Mucosa of descending colon (tissue), 3 donors: ENCODE data around the gene ASH1L. TPM values are rescaled to one million over a fixed set of nuclear protein-coding genes. Genes with fewer than 3 reads are reported as not detected.

Experiments used
- ATAC-seq: fragments of 200-7000 bp; cut with Tn5 transposase; one replicate; pipeline ENCODE4 v1.9.1; 2020; ENCODE audit warnings: mild to moderate bottlenecking, moderate library complexity
- DNase-seq, 3 donors: peaks; one replicate each; pipeline ENCODE4 v3.0.0-alpha.2; 2020
- H3K36me3 ChIP-seq: fragments of 200-600 bp; one replicate; pipeline ENCODE4 v1.8.0; 2021; ENCODE audit warnings: low read depth, mild to moderate bottlenecking
- H3K4me1 ChIP-seq: fragments of 200-600 bp; one replicate; pipeline ENCODE4 v1.8.0; 2021; ENCODE audit warnings: low read depth, mild to moderate bottlenecking
- H3K4me3 ChIP-seq: fragments of 200-600 bp; one replicate; pipeline ENCODE4 v1.8.0; 2021; ENCODE audit warnings: mild to moderate bottlenecking
- H3K9me3 ChIP-seq: fragments of 200-600 bp; one replicate; pipeline ENCODE4 v1.8.0; 2021; ENCODE audit warnings: mild to moderate bottlenecking
- intact Hi-C, 2 donors: fragments of 100-400 bp; cut with DNase I in 1 of 2; cut with micrococcal nuclease in 1 of 2; formaldehyde crosslinking; loops; one replicate each; pipeline versions ENCODE4 v1.11.0 to v1.11.1; 2022; cut with DNase I, micrococcal nuclease
- total RNA-seq, 3 donors: library from RNA; stranded (reverse); fragmentation: NEBNext Ultra II Directional in 2 of 3; extraction: Animal tissue kit (Norgen Biotek cat#: 25700) in 2 of 3; gene quantifications; one replicate each; pipeline versions ENCODE4 v1.2.1 to v1.2.4, GENCODE V29; 2021 to 2023
- TF ChIP-seq, protein P1 (sequence below): fragments of 200-600 bp; IDR thresholded peaks from one replicate; pipeline ENCODE4 v1.8.0; 2022; ENCODE audit warnings: antibody characterized with exemption, mild to moderate bottlenecking
- donor health status: DM: no; HTN: no; CAD: no; lungs with moderate emphysema.
- donor health status: DM: no; HTN: no; CAD: no.
- donor health status: DM: no; HTN: yes; CAD: no.

The ASH1L gene
- total RNA-seq, 3 donors from 2014 or later, result 50.4 to 100 (median 64.4) TPM

DNA sequence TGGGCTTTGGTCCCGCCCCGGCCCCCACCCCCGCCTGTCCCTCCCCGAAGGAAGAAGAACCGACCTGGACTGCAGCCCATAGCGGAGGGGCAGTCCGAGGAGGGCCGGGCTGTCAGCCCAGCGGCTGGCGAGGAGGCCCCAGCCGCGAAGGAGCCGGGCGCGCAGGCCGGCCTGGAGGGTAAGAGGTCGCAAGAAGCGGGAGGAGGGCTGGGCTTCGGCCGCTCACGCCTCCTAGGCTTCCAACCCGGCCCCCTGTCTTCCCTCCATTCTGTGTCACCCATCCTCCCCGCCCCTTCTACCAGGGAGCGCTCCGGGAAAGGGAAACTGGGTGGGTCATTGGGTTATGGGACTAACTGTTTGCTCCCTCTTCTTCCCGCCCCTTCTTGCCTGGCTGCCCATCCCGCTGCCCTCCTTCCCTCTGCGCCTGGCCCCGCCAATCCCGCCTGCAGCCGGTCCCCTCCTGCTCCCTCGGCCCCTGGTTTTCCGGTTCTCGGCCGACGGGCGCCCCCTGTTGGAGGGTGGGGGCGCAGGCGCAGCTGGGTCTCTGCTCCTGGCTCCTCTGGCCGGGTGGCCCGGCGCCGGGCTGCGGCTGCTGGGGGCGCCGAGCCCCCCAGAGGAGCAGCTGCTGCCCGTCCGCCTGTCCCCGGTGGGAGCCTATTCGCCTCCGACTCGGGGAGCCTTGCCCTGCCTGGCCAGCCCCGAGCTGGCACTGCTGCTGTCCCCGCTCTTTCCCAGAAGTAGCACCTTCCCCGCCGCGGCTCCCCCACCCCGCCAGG is 239.5 kb downstream of the ASH1L start:
- no peaks in the 10 kb centered on the region for H3K9me3 ChIP-seq
- H3K4me3 ChIP-seq, result peak overlapping the region; percentile 76
- no peaks in the 10 kb centered on the region for H3K36me3 ChIP-seq
- DNase-seq (peak; percentile 88 to 95 (median 94)), ATAC-seq (peak; percentile 67)
- H3K4me1 ChIP-seq, result peaks cover 41% of the 10 kb centered on the region
- TF ChIP-seq, protein P1, sequence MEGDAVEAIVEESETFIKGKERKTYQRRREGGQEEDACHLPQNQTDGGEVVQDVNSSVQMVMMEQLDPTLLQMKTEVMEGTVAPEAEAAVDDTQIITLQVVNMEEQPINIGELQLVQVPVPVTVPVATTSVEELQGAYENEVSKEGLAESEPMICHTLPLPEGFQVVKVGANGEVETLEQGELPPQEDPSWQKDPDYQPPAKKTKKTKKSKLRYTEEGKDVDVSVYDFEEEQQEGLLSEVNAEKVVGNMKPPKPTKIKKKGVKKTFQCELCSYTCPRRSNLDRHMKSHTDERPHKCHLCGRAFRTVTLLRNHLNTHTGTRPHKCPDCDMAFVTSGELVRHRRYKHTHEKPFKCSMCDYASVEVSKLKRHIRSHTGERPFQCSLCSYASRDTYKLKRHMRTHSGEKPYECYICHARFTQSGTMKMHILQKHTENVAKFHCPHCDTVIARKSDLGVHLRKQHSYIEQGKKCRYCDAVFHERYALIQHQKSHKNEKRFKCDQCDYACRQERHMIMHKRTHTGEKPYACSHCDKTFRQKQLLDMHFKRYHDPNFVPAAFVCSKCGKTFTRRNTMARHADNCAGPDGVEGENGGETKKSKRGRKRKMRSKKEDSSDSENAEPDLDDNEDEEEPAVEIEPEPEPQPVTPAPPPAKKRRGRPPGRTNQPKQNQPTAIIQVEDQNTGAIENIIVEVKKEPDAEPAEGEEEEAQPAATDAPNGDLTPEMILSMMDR, result peak; percentile 96
- intact Hi-C loops, result loop anchor here (10.0 kb wide), 2 partner anchors 48 to 68 kb away; partner anchors contain the start of genes CLK2 (in 1 of the 2), ENTREP3 (in 1 of the 2) and HCN3 (in 1 of the 2)

DNA sequence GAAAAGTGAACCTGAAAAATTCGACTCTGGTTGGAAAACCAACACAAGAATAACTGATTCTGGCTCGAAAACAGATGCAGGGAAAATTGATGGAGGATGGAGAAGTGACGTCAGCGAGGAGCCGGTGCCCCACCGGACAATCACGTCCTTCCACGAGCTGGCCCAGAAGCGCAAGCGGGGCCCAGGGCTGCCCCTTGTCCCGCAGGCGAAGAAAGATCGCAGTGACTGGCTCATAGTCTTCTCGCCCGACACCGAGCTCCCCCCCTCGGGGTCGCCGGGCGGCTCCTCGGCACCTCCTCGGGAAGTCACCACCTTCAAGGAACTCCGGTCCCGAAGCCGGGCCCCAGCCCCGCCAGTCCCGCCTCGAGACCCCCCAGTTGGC is 240.0 kb downstream of the ASH1L start:
- no peaks in the 10 kb centered on the region for H3K9me3 ChIP-seq
- TF ChIP-seq, protein P1, result no peak
- peak in 2 of 3 donors; percentile 39 to 72 for DNase-seq
- H3K36me3 ChIP-seq, result no peaks in the 10 kb centered on the region
- intact Hi-C loops, result loop anchor here (10.0 kb wide), 2 partner anchors 48 to 68 kb away; partner anchors contain the start of genes CLK2 (in 1 of the 2), ENTREP3 (in 1 of the 2) and HCN3 (in 1 of the 2)
- peaks cover 41% of the 10 kb centered on the region for H3K4me1 ChIP-seq
- no peak for ATAC-seq
- peak overlapping the region; percentile 22 for H3K4me3 ChIP-seq

DNA sequence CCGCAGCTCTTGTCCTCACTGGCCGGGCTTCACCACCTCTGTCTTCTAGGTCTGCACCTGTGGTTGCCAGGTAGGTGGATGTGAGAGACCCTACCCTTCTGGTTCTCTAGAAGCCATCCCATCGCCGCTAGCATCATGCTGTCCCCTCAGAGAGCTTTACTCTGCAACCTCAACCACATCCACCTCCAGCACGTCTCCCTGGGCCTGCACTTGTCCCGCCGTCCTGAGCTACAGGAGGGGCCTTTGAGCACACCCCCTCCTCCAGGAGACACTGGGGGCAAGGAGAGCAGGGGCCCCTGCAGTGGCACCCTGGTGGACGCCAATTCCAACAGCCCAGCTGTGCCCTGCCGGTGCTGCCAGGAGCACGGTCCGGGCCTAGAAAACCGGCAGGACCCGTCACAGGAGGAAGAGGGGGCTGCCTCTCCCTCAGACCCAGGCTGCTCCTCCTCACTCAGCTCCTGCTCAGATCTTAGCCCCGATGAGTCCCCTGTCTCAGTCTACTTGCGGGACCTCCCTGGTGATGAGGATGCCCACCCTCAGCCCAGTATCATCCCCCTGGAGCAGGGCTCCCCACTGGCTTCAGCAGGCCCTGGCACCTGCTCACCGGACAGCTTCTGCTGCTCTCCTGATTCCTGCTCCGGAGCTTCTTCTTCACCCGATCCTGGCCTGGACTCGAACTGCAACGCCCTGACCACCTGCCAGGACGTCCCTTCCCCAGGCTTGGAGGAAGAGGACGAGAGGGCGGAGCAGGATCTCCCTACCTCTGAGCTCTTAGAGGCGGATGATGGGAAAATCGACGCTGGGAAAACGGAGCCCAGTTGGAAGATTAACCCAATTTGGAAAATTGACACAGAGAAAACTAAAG is 240.7 kb downstream of the ASH1L start:
- intact Hi-C loops, result loop anchor here (10.0 kb wide), 2 partner anchors 47 to 67 kb away; partner anchors contain the start of genes CLK2 (in 1 of the 2), ENTREP3 (in 1 of the 2) and HCN3 (in 1 of the 2)
- no peak overlapping the region for H3K4me3 ChIP-seq
- H3K9me3 ChIP-seq, result no peaks in the 10 kb centered on the region
- TF ChIP-seq, protein P1, result no peak
- ATAC-seq, result no peak
- H3K36me3 ChIP-seq, result no peaks in the 10 kb centered on the region
- H3K4me1 ChIP-seq, result peaks cover 46% of the 10 kb centered on the region
- DNase-seq, result peak in 1 of 3 donors; percentile 54

DNA sequence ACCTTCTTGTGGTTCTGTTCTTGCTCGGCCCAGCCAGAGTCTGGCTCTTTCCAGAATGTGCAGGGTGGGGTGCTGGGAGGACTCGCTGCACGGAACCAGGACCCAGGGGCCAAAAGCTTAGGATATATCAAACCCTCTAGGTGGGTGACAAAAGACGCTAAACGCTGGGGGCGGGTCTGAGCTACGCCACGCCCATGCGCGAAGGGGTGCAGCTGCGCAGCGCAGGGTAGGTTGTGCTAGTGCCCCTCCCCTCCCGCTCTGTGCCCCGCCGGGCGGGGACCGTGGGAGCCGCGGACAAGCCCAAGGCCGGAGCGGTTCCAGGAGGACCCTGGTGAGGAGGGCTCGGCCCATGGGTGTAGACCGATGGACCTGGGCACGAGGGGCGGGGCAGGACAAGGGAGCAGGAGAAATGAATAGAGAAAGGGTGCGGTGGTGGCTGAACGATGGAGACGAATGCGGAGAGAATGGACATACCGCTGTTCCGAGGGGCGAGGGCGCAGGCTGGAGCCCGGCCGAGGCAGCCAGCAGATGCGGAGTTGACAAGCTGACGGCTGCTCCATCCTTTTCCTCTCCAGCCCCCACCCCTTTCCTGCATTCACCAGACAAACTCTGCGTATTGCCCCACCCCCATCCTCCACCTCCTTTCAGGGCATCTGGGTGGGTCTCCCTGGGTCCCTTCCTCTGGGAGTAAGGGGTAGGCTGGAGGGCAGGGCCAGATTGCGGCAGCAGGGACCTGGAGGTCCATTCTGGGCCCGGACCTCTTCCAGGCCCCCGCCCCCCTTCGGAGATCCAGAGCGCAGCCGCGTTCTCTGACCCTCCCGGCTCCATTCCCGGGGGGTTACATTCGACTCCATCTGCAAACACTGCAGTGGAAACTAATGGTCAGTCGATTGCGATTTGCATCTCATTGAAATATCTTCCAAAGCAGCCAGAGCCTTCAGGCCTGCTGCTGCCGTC is 241.7 kb downstream of the ASH1L start, which contains the start of gene RUSC1:
Gene RUSC1 (plus strand): TSS at position 234 of the 957 bp plus-strand sequence. CDS start 880 bp downstream, outside the sequence.
- ATAC-seq, result peak; percentile 24
- DNase-seq, result peak; percentile 90 to 92 (median 90)
- Histone ChIP-seq H3K36me3 (no peaks in the 10 kb centered on the region), H3K4me1 (peaks cover 41% of the 10 kb centered on the region), H3K4me3 (no peak within 1 kb of the TSS), H3K9me3 (no peaks in the 10 kb centered on the region)
- intact Hi-C loops, result loop anchor here (10.0 kb wide), 2 partner anchors 46 to 66 kb away; partner anchors contain the start of genes CLK2 (in 1 of the 2), ENTREP3 (in 1 of the 2) and HCN3 (in 1 of the 2)
- TF ChIP-seq, protein P1, result no peak
